ENCODE measurements around the gene LDLRAD4.
A peak's percentile ranks its signal among the peaks of the same experiment; 100 is the strongest.

LDLRAD4 gene

DNA sequence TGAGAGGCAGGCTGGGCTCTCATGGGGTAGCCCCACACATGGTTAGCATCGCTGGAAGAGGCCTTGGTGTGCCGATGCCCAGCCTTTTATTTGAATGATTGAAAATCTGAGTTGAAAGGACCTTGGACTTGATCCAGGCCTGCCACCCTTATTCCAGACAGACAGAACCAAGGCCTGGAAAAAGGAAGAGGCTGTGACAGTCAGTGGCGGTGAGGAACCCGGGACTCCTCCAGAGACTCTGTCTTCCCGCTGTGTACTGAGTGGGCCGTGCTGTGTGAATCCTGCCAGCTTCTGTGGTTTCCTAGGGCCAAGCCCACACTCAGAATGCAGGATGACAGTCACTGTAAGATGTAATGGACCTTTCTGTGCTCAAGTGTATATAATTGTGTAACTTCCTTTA lies 218.5 kb downstream of the LDLRAD4 start:
- peak in 1 of 2 experiments; percentile 26 for DNase-seq (ENCODE audit: low read depth in 1 of 2, low spot score in 1 of 2)
- H3K27me3 ChIP-seq (ENCODE audit: insufficient read depth, poor library complexity, severe bottlenecking): no peaks in the 10 kb centered on the region
- no peak overlapping the region for H3K4me3 ChIP-seq (replicated peaks; ENCODE audit: insufficient read depth, low read length)
- TF ChIP-seq, protein P1, sequence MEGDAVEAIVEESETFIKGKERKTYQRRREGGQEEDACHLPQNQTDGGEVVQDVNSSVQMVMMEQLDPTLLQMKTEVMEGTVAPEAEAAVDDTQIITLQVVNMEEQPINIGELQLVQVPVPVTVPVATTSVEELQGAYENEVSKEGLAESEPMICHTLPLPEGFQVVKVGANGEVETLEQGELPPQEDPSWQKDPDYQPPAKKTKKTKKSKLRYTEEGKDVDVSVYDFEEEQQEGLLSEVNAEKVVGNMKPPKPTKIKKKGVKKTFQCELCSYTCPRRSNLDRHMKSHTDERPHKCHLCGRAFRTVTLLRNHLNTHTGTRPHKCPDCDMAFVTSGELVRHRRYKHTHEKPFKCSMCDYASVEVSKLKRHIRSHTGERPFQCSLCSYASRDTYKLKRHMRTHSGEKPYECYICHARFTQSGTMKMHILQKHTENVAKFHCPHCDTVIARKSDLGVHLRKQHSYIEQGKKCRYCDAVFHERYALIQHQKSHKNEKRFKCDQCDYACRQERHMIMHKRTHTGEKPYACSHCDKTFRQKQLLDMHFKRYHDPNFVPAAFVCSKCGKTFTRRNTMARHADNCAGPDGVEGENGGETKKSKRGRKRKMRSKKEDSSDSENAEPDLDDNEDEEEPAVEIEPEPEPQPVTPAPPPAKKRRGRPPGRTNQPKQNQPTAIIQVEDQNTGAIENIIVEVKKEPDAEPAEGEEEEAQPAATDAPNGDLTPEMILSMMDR (IDR thresholded peaks at IDR 0.05; ENCODE audit: insufficient read depth, low read length): no peak
- no peak for TF ChIP-seq GABPA (IDR thresholded peaks at IDR 0.05; ENCODE audit: low read depth)
- no peak for TF ChIP-seq POLR2AphosphoS5 (IDR thresholded peaks at IDR 0.05; ENCODE audit: low read depth)
- TF ChIP-seq SPI1 (IDR thresholded peaks at IDR 0.05; ENCODE audit: borderline replicate concordance, low read depth): no peak
- H3K27ac ChIP-seq (replicated peaks): no peak overlapping the region

DNA sequence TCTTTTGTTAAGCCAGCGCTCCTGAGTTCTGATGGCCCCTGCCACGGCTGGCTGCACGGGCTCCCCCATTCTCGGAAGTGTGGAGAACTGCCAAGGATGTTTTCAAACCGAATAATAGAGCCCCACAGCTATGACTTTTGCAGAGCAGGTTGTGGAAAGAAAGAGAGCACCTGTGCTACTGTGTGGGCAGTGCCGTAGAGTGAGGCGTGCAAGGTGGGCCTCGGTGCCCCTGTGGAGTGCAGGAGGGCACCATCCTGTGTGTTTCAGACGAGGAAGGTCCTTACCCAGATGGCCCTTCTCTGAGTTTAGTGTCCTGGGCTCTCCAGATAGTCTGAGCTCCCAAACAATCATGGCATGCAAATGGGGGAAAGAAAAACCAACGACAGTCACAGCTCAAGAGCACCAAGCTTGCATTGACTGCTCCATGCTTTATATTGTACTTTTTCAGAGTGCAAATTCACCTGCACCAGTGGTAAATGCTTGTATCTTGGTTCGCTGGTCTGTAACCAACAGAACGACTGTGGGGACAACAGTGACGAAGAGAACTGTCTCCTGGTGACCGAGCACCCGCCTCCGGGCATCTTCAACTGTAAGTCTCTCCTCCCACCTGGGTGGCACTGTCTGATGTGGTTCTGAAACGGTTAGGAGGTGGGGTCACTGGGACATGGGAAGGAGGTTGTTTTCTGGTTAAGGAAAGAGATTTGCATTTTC lies 219.4 kb downstream of the LDLRAD4 start:
- no peaks in the 10 kb centered on the region for H3K27me3 ChIP-seq (ENCODE audit: insufficient read depth, poor library complexity, severe bottlenecking)
- H3K4me3 ChIP-seq (replicated peaks; ENCODE audit: insufficient read depth, low read length): no peak overlapping the region
- no peak overlapping the region for H3K27ac ChIP-seq (replicated peaks)
- DNase-seq (ENCODE audit: low read depth in 1 of 2, low spot score in 1 of 2): no peak
- no peak for TF ChIP-seq POLR2AphosphoS5 (IDR thresholded peaks at IDR 0.05; ENCODE audit: low read depth)
- no peak for TF ChIP-seq SPI1 (IDR thresholded peaks at IDR 0.05; ENCODE audit: borderline replicate concordance, low read depth)
- TF ChIP-seq, protein P1 (IDR thresholded peaks at IDR 0.05; ENCODE audit: insufficient read depth, low read length): no peak
- TF ChIP-seq, protein P2, sequence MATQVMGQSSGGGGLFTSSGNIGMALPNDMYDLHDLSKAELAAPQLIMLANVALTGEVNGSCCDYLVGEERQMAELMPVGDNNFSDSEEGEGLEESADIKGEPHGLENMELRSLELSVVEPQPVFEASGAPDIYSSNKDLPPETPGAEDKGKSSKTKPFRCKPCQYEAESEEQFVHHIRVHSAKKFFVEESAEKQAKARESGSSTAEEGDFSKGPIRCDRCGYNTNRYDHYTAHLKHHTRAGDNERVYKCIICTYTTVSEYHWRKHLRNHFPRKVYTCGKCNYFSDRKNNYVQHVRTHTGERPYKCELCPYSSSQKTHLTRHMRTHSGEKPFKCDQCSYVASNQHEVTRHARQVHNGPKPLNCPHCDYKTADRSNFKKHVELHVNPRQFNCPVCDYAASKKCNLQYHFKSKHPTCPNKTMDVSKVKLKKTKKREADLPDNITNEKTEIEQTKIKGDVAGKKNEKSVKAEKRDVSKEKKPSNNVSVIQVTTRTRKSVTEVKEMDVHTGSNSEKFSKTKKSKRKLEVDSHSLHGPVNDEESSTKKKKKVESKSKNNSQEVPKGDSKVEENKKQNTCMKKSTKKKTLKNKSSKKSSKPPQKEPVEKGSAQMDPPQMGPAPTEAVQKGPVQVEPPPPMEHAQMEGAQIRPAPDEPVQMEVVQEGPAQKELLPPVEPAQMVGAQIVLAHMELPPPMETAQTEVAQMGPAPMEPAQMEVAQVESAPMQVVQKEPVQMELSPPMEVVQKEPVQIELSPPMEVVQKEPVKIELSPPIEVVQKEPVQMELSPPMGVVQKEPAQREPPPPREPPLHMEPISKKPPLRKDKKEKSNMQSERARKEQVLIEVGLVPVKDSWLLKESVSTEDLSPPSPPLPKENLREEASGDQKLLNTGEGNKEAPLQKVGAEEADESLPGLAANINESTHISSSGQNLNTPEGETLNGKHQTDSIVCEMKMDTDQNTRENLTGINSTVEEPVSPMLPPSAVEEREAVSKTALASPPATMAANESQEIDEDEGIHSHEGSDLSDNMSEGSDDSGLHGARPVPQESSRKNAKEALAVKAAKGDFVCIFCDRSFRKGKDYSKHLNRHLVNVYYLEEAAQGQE (IDR thresholded peaks at IDR 0.05; ENCODE audit: insufficient replicate concordance, low read depth): no peak
- no peak for TF ChIP-seq GABPA (IDR thresholded peaks at IDR 0.05; ENCODE audit: low read depth)

DNA sequence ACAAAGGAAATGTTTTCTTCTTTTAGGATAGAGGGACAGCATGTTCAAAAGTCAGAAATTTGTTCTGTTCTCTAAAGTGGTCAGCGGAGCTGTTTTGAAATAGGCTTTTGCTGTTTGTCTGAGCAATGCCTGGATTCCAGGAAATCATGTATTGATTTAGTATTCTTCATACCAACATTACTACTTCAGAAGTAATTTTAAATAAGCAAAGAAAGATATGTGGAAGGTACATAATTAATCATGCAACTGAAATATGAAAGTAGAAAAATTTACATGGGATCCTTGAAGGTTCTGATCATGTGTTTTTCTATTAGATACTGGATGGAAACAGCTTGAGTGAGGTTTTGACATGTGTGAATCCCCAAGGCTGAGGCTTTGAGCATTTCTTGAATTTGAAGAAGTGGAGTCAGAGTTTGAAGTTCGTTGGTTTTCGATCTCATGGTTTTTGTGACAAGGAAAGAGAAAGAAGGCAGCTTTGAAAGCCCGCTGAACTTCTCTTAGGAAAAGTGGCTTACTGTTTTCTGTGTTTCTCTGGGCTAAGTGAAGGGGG lies 220.0 kb downstream of the LDLRAD4 start:
- DNase-seq (ENCODE audit: low read depth in 1 of 2, low spot score in 1 of 2): no peak
- H3K4me3 ChIP-seq (replicated peaks; ENCODE audit: insufficient read depth, low read length): no peak overlapping the region
- no peaks in the 10 kb centered on the region for H3K27me3 ChIP-seq (ENCODE audit: insufficient read depth, poor library complexity, severe bottlenecking)
- TF ChIP-seq, protein P2 (IDR thresholded peaks at IDR 0.05; ENCODE audit: insufficient replicate concordance, low read depth): no peak
- no peak for TF ChIP-seq POLR2AphosphoS5 (IDR thresholded peaks at IDR 0.05; ENCODE audit: low read depth)
- TF ChIP-seq SPI1 (IDR thresholded peaks at IDR 0.05; ENCODE audit: borderline replicate concordance, low read depth): no peak
- TF ChIP-seq, protein P1 (IDR thresholded peaks at IDR 0.05; ENCODE audit: insufficient read depth, low read length): no peak
- TF ChIP-seq GABPA (IDR thresholded peaks at IDR 0.05; ENCODE audit: low read depth): no peak
- H3K27ac ChIP-seq (replicated peaks): no peak overlapping the region

Data from HL-60 (cell line).